ENCODE results near the gene TMBIM4.

GRCh38 chr12:66115071-66115600 lies 54.7 kb downstream of the TMBIM4 start:
- TF ChIP-seq CTCF (IDR thresholded peaks at IDR 0.05) (no peak), POLR2A (IDR thresholded peaks at IDR 0.05) (no peak)

All from lower leg skin (tissue), 3 donors.